ENCODE measurements around the gene MGST2.
"Not testable (repeated sequence)": the region's sequence is repeated elsewhere in the genome, so short reads cannot be mapped to it uniquely, and the experiment has no call there.

DNA sequence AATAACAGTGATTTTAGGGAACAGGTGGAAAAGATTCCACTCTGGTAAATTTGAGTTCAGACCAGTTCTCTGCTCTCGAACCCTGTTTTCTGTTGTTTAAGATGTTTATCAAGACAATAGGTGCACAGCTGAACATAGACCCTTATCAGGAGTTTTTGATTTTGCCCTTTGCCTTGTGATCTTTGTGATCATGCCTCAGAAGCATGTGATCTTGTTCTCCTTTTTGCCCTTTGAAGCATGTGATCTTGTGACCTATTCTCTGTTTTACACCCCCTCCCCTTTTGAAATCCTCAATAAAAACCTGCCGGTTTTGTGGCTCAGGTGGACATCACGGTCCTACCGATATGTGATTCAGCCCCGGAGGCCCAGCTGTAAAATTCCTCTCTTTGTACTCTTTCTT lies 32.9 kb upstream of the MGST2 start:
- TF ChIP-seq CTCF (optimal IDR thresholded peaks at IDR 0.05 in 1 of 3, IDR thresholded peaks at IDR 0.05 in 1 of 3, conservative IDR thresholded peaks at IDR 0.05 in 1 of 3; ENCODE audit: extremely low read depth in 1 of 3, insufficient read depth in 2 of 3, low read length in 3 of 3); EZH2 (IDR thresholded peaks at IDR 0.05; ENCODE audit: low read length): not testable (repeated sequence)

All from keratinocyte (primary cell).